ENCODE data around the gene ANAPC16.

ANAPC16 gene

DNA sequence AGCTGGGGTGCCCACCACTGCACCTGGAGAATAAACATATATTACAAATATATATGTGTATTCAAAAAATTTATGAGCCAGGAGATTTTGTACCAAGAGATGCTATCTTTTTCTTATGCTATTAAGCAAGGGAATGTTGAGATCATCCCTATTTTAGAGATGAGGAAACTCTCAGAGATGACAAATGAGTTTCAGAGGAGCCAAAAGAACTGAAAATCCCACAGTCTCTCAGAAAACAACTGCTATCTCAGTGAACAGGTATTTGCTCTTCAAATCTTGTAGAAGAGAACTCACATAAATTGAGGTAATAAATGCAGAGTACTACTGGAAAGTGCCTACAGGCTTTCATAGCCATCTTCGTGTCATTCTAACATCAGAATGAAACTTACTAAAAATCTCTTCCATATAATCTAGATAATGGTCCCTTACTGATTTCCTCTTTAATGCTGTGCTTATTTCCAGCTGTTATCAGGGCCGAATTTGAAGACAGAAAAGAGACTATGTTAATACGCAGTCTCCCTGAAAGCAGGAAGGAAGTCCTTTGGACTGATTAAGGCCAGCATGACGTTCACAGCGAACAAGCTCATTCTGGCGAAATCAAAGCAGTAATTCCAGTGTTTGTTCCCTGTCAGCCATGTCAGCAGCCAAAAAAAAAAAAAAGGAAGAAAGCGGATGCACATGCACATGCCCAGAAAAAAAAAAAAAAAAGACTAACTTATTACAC lies 29.4 kb upstream of the ANAPC16 start:
- no peak overlapping the region for H3K4me3 ChIP-seq (ENCODE audit: control insufficient read depth, low read depth, low read length)
- TF ChIP-seq, protein P1, sequence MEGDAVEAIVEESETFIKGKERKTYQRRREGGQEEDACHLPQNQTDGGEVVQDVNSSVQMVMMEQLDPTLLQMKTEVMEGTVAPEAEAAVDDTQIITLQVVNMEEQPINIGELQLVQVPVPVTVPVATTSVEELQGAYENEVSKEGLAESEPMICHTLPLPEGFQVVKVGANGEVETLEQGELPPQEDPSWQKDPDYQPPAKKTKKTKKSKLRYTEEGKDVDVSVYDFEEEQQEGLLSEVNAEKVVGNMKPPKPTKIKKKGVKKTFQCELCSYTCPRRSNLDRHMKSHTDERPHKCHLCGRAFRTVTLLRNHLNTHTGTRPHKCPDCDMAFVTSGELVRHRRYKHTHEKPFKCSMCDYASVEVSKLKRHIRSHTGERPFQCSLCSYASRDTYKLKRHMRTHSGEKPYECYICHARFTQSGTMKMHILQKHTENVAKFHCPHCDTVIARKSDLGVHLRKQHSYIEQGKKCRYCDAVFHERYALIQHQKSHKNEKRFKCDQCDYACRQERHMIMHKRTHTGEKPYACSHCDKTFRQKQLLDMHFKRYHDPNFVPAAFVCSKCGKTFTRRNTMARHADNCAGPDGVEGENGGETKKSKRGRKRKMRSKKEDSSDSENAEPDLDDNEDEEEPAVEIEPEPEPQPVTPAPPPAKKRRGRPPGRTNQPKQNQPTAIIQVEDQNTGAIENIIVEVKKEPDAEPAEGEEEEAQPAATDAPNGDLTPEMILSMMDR (conservative IDR thresholded peaks at IDR 0.05; ENCODE audit: control insufficient read depth, insufficient read depth, low read depth, low read length): no peak
- DNase-seq (ENCODE audit: low read depth): peak; percentile 66

DNA sequence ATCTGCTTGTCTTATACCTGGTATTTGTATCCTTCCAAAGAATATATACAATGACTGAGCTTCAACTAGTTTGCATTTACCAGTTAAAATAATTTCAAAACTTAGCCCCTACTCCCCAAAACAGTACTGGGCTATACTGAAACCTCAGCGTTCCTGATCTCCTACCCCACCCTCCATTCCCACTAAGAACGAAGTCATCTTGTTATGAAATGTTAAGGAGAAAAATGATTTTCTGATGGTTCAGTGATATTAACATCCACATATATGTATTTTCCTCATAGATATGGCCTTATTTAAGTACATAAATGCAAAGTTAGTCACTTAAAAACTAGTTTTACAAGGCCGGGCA lies 28.9 kb upstream of the ANAPC16 start:
- no peak overlapping the region for H3K4me3 ChIP-seq (ENCODE audit: control insufficient read depth, low read depth, low read length)
- TF ChIP-seq, protein P1 (conservative IDR thresholded peaks at IDR 0.05; ENCODE audit: control insufficient read depth, insufficient read depth, low read depth, low read length): no peak
- DNase-seq (ENCODE audit: low read depth): no peak

DNA sequence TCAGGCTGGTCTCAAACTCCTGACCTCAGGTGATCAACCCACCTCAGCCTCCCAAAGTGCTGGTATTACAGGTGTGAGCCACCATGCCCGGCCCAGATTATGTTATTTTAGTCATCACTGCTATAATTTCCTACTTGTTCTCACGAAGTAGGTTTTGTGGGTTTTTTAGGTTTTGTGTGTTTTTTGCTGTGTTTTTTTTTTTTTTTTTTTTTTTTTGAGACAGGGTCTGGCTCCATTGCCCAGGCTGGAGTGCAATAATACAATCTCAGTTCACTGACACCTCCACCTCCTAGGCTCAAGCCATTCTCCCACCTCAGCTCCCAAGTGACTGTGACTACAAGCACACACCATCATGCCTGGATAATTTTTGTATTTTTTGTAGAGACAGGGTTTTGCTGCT lies 20.9 kb upstream of the ANAPC16 start:
- DNase-seq (ENCODE audit: low read depth): no peak
- H3K4me3 ChIP-seq (ENCODE audit: control insufficient read depth, low read depth, low read length): no peak overlapping the region
- TF ChIP-seq, protein P1 (conservative IDR thresholded peaks at IDR 0.05; ENCODE audit: control insufficient read depth, insufficient read depth, low read depth, low read length): no peak

GRCh38 chr10:72200883-72201282 lies 14.9 kb upstream of the ANAPC16 start:
- TF ChIP-seq, protein P1 (conservative IDR thresholded peaks at IDR 0.05; ENCODE audit: control insufficient read depth, insufficient read depth, low read depth, low read length): no peak
- no peak overlapping the region for H3K4me3 ChIP-seq (ENCODE audit: control insufficient read depth, low read depth, low read length)
- DNase-seq (ENCODE audit: low read depth): no peak

DNA sequence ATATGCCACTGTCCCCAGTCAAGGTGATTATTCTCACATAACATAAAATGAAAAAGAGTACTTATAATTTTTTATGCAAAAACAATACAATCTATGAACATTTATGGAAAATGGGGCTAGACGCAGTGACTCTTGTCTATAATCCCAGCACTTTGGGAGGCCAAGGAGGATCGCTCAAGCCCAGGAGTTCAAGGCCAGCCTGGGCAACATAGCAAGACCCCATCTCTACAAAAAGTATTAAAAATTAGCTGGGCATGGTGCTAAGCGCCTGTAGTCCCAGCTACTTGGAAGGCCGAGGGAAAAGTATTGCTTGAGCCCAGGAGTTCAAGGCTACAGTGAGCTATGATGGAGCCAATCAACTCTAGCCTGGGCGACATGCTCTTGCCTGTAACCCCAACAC lies 14.5 kb upstream of the ANAPC16 start:
- TF ChIP-seq, protein P1 (conservative IDR thresholded peaks at IDR 0.05; ENCODE audit: control insufficient read depth, insufficient read depth, low read depth, low read length): no peak
- H3K4me3 ChIP-seq (ENCODE audit: control insufficient read depth, low read depth, low read length): no peak overlapping the region
- no peak for DNase-seq (ENCODE audit: low read depth)

DNA sequence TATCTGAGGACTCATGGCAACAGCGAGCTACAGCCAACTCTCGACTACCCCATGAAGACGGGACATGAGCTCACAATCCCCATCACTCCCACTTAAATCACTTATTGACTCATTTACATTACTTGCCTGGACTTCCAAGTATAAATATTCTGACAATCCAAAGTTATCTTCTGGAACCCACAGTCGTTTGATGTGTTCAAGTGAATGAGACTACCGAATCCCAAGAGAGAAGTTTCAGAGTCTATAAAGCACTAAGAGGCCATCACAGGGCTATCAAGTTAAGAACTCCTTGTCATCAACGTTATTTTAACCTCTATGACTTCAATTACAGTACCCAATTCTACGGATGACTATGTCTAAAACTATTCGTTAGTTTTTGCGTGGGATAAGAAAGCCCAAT lies 11.5 kb upstream of the ANAPC16 start:
- no peak overlapping the region for H3K4me3 ChIP-seq (ENCODE audit: control insufficient read depth, low read depth, low read length)
- TF ChIP-seq, protein P1 (conservative IDR thresholded peaks at IDR 0.05; ENCODE audit: control insufficient read depth, insufficient read depth, low read depth, low read length): no peak
- DNase-seq (ENCODE audit: low read depth): peak; percentile 68

- H3K4me3 ChIP-seq (ENCODE audit: control insufficient read depth, low read depth, low read length): no peak overlapping the region
- TF ChIP-seq, protein P1 (conservative IDR thresholded peaks at IDR 0.05; ENCODE audit: control insufficient read depth, insufficient read depth, low read depth, low read length): no peak
- no peak for DNase-seq (ENCODE audit: low read depth)
Measured at GRCh38 chr10:72204724-72205123, 11.1 kb upstream of the ANAPC16 start.

Measured in fibroblast of mammary gland (primary cell).